ENCODE data around the gene RNF182. TPM values are rescaled to one million over a fixed set of nuclear protein-coding genes. Genes with fewer than 3 reads are reported as not detected.

Gene RNF182
- total RNA-seq, 1 donor = 3.3 TPM

DNA sequence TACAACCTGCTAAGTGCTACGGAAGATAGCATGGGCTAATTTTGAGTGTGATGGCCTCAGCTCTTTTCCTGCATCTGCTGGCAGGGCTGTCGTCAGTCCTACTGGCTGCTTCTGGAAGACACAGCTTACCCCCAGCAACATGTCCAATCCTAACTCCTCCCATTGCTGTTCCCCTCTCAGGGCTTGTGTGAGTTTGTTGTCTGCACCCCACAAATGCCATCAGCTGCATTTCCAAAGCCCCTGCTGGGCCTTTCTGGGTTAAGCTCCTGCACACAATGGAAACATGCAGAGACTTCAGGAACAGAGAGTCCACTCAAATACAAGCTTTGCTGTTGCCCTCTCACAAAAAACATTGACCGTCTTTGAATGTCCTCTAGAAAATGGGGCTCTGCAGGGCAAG, 84.7 kb downstream of the RNF182 start:
- H3K27me3 ChIP-seq (ENCODE audit: insufficient read depth, low read length) = peaks cover 22% of the 10 kb centered on the region
- no peaks in the 10 kb centered on the region for H3K4me1 ChIP-seq (ENCODE audit: insufficient read depth, low read length)
- H3K9me3 ChIP-seq (ENCODE audit: low read depth, low read length) = no peaks in the 10 kb centered on the region
- no peak for DNase-seq (ENCODE audit: insufficient read length, low spot score, missing footprints)
- no peaks in the 10 kb centered on the region for H3K79me2 ChIP-seq (ENCODE audit: insufficient read depth, low read length)
- H3K36me3 ChIP-seq (ENCODE audit: insufficient read depth, low read length) = no peaks in the 10 kb centered on the region
- H3K27ac ChIP-seq (ENCODE audit: low read depth, low read length) = no peak overlapping the region
- TF ChIP-seq, protein P1, sequence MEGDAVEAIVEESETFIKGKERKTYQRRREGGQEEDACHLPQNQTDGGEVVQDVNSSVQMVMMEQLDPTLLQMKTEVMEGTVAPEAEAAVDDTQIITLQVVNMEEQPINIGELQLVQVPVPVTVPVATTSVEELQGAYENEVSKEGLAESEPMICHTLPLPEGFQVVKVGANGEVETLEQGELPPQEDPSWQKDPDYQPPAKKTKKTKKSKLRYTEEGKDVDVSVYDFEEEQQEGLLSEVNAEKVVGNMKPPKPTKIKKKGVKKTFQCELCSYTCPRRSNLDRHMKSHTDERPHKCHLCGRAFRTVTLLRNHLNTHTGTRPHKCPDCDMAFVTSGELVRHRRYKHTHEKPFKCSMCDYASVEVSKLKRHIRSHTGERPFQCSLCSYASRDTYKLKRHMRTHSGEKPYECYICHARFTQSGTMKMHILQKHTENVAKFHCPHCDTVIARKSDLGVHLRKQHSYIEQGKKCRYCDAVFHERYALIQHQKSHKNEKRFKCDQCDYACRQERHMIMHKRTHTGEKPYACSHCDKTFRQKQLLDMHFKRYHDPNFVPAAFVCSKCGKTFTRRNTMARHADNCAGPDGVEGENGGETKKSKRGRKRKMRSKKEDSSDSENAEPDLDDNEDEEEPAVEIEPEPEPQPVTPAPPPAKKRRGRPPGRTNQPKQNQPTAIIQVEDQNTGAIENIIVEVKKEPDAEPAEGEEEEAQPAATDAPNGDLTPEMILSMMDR (IDR thresholded peaks at IDR 0.05; ENCODE audit: extremely low read depth, low read depth, low read length) = no peak
- H3K4me3 ChIP-seq (ENCODE audit: insufficient read depth, low read length) = no peak overlapping the region
- no peak overlapping the region for H3K4me2 ChIP-seq (ENCODE audit: insufficient read depth, low read length)
- H2AFZ ChIP-seq (ENCODE audit: low read length) = no peak overlapping the region
- H4K20me1 ChIP-seq (ENCODE audit: insufficient read depth, low read length) = no peaks in the 10 kb centered on the region

DNA sequence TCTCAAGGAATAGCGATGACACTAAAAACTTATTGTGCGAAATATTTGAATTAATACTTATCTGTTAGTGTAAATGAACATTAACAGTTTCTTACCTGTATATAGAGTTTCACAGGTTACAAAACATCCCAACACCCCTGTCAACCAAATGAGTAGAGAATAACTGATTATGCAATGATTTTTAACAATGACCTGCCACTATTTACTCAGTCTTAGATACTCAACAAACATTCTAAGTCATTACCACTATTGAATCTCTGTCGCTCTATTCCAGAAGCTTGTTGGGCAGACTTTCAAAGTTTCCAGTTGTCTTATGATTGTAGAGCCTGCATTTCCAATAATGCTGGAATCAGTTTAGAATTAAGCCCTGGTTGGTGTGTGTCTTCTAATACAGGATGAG, 85.5 kb downstream of the RNF182 start:
- Histone ChIP-seq H3K36me3 (ENCODE audit: insufficient read depth, low read length) (no peaks in the 10 kb centered on the region), H4K20me1 (ENCODE audit: insufficient read depth, low read length) (no peaks in the 10 kb centered on the region), H3K27ac (ENCODE audit: low read depth, low read length) (no peak overlapping the region), H3K27me3 (ENCODE audit: insufficient read depth, low read length) (peaks cover 22% of the 10 kb centered on the region), H3K79me2 (ENCODE audit: insufficient read depth, low read length) (no peaks in the 10 kb centered on the region), H2AFZ (ENCODE audit: low read length) (no peak overlapping the region), H3K4me3 (ENCODE audit: insufficient read depth, low read length) (no peak overlapping the region), H3K4me1 (ENCODE audit: insufficient read depth, low read length) (no peaks in the 10 kb centered on the region), H3K4me2 (ENCODE audit: insufficient read depth, low read length) (no peak overlapping the region), H3K9me3 (ENCODE audit: low read depth, low read length) (no peaks in the 10 kb centered on the region)
- TF ChIP-seq, protein P1 (IDR thresholded peaks at IDR 0.05; ENCODE audit: extremely low read depth, low read depth, low read length) = no peak
- DNase-seq (ENCODE audit: insufficient read length, low spot score, missing footprints) = no peak

DNA sequence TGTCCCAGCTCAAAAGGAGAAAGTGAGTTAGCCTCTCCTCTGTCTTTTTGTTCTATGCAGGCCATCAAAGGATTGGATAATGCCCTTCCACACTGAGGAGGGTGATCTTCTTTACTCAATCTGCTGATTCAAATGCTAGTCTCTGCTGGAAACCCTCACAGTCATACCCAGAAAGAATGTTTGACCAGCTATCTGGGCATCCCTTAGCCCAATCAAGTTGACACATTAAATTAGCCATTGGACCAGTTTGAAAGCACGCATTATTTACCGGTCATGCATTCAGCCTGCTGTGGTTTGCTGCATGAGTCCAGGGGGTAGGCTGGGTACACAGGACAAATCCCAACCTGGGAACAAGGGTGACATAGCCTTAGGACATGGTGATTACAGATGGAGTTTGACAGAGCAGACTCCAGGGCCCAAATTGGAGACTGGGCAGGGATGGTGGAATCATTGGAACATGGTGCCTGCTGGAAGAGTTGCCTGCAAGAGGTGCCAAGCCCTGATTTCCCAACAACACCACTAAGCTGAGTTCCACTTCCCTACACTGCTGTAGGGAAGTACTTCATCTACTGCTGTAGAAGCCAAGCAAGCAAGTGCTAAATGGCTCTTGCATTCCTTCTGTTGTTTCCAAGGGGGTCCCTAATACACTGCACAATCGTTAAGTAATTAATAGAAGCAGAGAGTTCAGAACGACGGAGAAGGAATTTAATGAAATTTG, 87.7 kb downstream of the RNF182 start:
- H3K4me1 ChIP-seq (ENCODE audit: insufficient read depth, low read length) = no peaks in the 10 kb centered on the region

DNA sequence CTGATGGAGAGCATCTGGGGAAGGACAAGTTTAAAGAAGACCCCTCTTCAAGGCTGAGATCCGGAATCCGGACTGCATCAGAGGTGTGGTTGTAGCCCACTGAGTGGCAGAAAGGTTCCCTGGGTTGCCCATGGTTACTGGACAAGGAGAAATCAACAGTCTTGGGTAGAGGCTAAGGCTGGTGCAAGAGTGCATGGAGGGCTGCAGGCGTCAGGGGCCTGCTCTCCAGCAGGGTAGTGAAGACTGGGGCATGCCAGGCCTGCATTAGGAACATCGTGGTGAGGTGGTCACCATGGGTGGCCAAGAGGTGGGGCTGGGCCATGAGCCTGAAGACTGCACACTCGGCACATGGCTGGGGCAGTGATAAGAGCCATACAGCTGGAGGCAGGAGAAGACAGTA, 91.2 kb downstream of the RNF182 start:
- H4K20me1 ChIP-seq (ENCODE audit: insufficient read depth, low read length) = no peaks in the 10 kb centered on the region
- no peak overlapping the region for H3K4me2 ChIP-seq (ENCODE audit: insufficient read depth, low read length)
- no peaks in the 10 kb centered on the region for H3K79me2 ChIP-seq (ENCODE audit: insufficient read depth, low read length)
- DNase-seq (ENCODE audit: insufficient read length, low spot score, missing footprints) = no peak
- TF ChIP-seq, protein P1 (IDR thresholded peaks at IDR 0.05; ENCODE audit: extremely low read depth, low read depth, low read length) = no peak
- H3K9me3 ChIP-seq (ENCODE audit: low read depth, low read length) = no peaks in the 10 kb centered on the region
- no peaks in the 10 kb centered on the region for H3K4me1 ChIP-seq (ENCODE audit: insufficient read depth, low read length)
- no peak overlapping the region for H2AFZ ChIP-seq (ENCODE audit: low read length)
- no peaks in the 10 kb centered on the region for H3K36me3 ChIP-seq (ENCODE audit: insufficient read depth, low read length)
- no peak overlapping the region for H3K27ac ChIP-seq (ENCODE audit: low read depth, low read length)
- H3K4me3 ChIP-seq (ENCODE audit: insufficient read depth, low read length) = no peak overlapping the region
- H3K27me3 ChIP-seq (ENCODE audit: insufficient read depth, low read length) = no peaks in the 10 kb centered on the region

More for the DNA sequence above, 87.7 kb downstream of the RNF182 start:
- TF ChIP-seq, protein P1 (IDR thresholded peaks at IDR 0.05; ENCODE audit: extremely low read depth, low read depth, low read length) = no peak
- no peaks in the 10 kb centered on the region for H3K36me3 ChIP-seq (ENCODE audit: insufficient read depth, low read length)
- H3K79me2 ChIP-seq (ENCODE audit: insufficient read depth, low read length) = no peaks in the 10 kb centered on the region
- no peak for DNase-seq (ENCODE audit: insufficient read length, low spot score, missing footprints)
- no peaks in the 10 kb centered on the region for H3K9me3 ChIP-seq (ENCODE audit: low read depth, low read length)
- H3K4me2 ChIP-seq (ENCODE audit: insufficient read depth, low read length) = no peak overlapping the region
- peaks cover 18% of the 10 kb centered on the region for H3K27me3 ChIP-seq (ENCODE audit: insufficient read depth, low read length)
- H2AFZ ChIP-seq (ENCODE audit: low read length) = no peak overlapping the region
- H4K20me1 ChIP-seq (ENCODE audit: insufficient read depth, low read length) = no peaks in the 10 kb centered on the region
- H3K27ac ChIP-seq (ENCODE audit: low read depth, low read length) = no peak overlapping the region
- H3K4me3 ChIP-seq (ENCODE audit: insufficient read depth, low read length) = no peak overlapping the region
